ENCODE data around the gene PHF20.
A peak's percentile ranks its signal among the peaks of the same experiment; 100 is the strongest.
"Not testable (repeated sequence)": the region's sequence is repeated elsewhere in the genome, so short reads cannot be mapped to it uniquely, and the experiment has no call there.

PHF20 gene

DNA sequence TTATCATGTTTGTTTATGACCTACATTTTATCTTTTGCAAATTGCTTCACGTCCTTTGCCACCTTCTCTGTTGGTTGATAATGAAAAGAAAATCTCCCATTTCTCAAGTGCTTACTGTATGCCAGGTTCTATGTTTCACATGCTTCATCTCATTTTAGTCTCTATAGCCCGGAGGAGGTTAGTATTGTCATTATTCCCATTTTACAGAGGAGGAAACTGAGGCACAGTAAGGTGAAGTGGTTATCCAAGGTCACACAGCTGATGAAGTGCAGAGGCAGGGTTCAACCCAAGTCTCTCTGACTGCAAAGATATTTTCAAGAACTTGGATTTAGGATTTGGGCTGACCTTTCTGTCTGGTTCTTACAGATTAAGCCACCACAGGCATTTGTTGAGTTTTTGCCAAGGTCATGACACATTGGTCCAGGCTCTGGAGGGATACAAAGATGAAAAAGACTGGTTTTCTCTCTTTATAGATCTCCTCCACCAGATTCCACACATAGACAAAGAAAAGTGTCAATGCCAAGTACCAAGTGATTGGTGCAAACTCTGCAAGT lies 217.2 kb downstream of the PHF20 start:
- no peak overlapping the region for H3K4me3 ChIP-seq (ENCODE audit: low read length)
- DNase-seq (ENCODE audit: low read depth, low spot score), result no peak

DNA sequence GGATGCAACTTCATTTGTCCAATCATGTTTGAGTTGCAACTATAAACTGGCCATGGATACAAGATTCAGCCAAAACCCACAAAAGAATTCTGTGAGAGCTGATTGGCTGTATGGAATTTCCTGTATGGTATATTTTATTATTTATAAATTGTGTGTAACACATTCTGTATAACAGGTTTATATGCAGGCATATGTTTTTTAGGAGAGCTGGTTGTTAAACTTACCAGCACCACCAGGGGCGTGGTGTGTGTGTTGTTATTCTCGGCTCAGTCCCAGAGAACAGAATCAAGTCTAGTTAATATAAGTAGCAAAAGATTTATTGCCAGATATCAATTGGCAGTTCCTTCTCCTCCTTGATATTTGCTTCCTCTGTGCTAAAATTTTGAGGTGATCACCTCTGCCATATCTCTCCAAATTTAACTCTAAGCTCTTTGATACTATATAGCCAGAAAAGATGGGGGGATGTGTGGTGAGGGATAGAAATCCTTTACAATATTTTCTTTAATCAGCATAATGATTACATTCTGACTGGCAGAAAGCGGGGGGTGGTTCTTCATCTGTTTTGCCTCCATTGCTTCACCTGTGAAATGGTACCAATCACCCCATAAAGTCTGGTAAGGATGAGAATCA lies 219.4 kb downstream of the PHF20 start:
- no peak overlapping the region for H3K4me3 ChIP-seq (ENCODE audit: low read length)
- peak; percentile 30 for DNase-seq (ENCODE audit: low read depth, low spot score)

DNA sequence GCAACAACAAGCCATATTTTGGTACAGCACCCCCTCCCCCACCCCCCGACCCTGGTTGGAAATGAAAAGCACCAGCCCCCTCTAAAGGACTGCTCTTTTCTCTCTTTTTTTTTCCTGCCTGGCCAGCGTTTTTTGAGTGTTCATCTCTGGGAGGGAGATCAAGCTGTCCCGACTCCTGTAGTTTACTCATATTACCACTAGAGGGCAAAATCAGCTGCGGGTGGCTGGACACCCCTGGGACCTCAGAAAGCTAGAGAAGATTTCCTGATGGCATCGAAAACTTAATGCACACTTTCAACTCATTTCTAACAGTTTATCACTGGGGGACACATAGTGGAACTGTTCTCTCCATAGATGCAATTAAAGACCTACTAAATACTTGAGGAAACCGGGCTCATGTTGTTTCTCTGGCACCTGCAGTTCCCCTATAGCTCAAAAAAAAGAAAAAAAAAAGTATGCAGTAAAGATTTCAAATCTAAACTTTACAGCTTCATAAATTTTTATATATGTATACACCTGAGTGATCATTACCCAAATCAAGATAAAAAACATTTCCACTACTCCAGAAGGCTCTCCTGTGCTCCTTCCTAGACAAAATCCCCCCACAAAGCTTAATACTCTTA lies 221.0 kb downstream of the PHF20 start:
- no peak overlapping the region for H3K4me3 ChIP-seq (ENCODE audit: low read length)
- peak; percentile 58 for DNase-seq (ENCODE audit: low read depth, low spot score)

DNA sequence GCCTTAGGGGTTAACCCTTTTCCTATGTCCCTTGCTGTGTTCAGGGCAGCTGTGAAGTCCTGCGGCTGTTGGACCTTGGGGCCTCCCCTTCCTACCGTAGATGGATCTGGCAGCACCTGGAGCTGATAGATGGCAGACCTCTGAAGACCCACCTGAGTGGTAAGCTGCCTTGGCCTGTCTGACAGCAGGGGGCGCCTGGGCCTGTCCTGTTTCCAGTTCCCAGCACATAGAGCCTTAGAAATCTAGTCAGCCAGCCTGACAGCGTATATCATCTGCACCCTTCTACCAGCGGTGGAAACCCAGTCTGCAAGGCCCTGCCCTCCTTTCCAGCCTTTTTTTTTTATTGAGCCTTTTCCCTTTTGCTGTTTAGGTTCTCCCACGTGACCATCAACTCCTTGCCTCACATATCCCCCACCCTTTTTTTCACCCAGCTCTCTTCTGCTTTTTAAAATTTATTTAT lies 223.2 kb downstream of the PHF20 start:
- H3K4me3 ChIP-seq (ENCODE audit: low read length), result no peak overlapping the region
- DNase-seq (ENCODE audit: low read depth, low spot score), result peak; percentile 71

DNA sequence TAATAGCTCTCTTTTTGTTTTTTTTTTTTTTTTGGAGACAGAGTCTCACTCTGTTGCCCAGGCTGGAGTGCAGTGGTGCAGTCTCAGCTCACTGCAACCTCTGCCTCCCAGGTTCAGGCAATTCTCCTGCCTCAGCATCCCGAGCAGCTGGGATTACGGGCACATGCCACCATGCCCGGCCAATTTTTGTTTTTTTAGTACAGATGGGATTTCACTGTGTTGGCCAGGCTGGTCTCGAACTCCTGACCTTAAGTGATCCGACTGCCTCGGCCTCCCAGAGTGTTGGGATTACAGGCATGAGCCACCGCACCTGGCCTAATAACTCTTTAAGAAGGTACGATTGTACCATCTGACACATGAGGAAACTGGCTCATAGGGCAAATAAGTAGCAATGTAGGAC lies 224.7 kb downstream of the PHF20 start:
- not testable (repeated sequence) for H3K4me3 ChIP-seq (ENCODE audit: low read length); DNase-seq (ENCODE audit: low read depth, low spot score)

All from Jurkat, Clone E6-1 (cell line).